Lung (tissue), 12 donors: ENCODE data around the gene TOX2. TPM values are rescaled to one million over a fixed set of nuclear protein-coding genes. Genes with fewer than 3 reads are reported as not detected.

ENCODE experiments used
- ATAC-seq: fragments of 200-7000 bp; cut with Tn5 transposase; one replicate; pipeline ENCODE4 v1.9.1; 2020; ENCODE audit warnings: moderate number of reproducible peaks; ENCODE audit not compliant: insufficient read depth, low FRiP score
- DNase-seq, 3 donors: peaks; one replicate each; pipeline ENCODE4 v3.0.0-alpha.2; 2013 to 2017
- H3K27ac ChIP-seq, 2 donors: one replicate each; pipeline ENCODE4 v1.5.1; 2013; ENCODE audit warnings: mild to moderate bottlenecking in 2 of 2, moderate library complexity in 2 of 2, control low read depth in 1 of 2, inconsistent platforms in 1 of 2, low read depth in 1 of 2, low read length in 1 of 2
- H3K27me3 ChIP-seq, 3 donors: one replicate each; pipeline ENCODE4 v1.5.1; 2013; ENCODE audit warnings: low read length in 2 of 3; ENCODE audit not compliant: control insufficient read depth in 3 of 3, insufficient read depth in 3 of 3
- H3K36me3 ChIP-seq, 4 donors: one replicate each; pipeline ENCODE4 v1.5.1; 2013; ENCODE audit warnings: low read length in 4 of 4, mild to moderate bottlenecking in 1 of 4, moderate library complexity in 1 of 4; ENCODE audit not compliant: control insufficient read depth in 4 of 4, insufficient read depth in 4 of 4
- H3K4me1 ChIP-seq, 5 donors: one replicate each; pipeline ENCODE4 v1.5.1; 2013; ENCODE audit warnings: low read length in 5 of 5, mild to moderate bottlenecking in 2 of 5, moderate library complexity in 1 of 5; ENCODE audit not compliant: control insufficient read depth in 5 of 5, insufficient read depth in 5 of 5
- H3K4me3 ChIP-seq: one replicate; pipeline ENCODE4 v1.5.1; 2013; ENCODE audit warnings: mild to moderate bottlenecking, control low read depth, moderate library complexity
- H3K9ac ChIP-seq, 2 donors: one replicate each; pipeline ENCODE4 v1.5.1; 2013; ENCODE audit warnings: low read length in 2 of 2, control low read depth in 1 of 2; ENCODE audit not compliant: insufficient read depth in 1 of 2
- H3K9me3 ChIP-seq, 4 donors: one replicate each; pipeline ENCODE4 v1.5.1; 2013; ENCODE audit warnings: low read length in 3 of 4, mild to moderate bottlenecking in 1 of 4, moderate library complexity in 1 of 4; ENCODE audit not compliant: control insufficient read depth in 4 of 4, insufficient read depth in 3 of 4
- CTCF ChIP-seq: IDR thresholded peaks from 2 replicates; pipeline ENCODE4 v1.5.1; 2012; ENCODE audit warnings: mild to moderate bottlenecking; ENCODE audit errors: control extremely low read depth, extremely low read depth
- WGBS, 2 donors: extraction: QIAGEN DNeasy Blood & Tissue Kit; methylation state at CpG; one replicate each; pipeline ENCODE4 v1.1.7; 2013; 5-methylcytosine and 5-hydroxymethylcytosine counted together
- polyA plus RNA-seq, 2 donors: library from polyadenylated mRNA; stranded (reverse); fragments of 200-250 nt; gene quantifications; one replicate each; pipeline ENCODE4 v1.2.1, GENCODE V29; 2013
- total RNA-seq, 2 donors: library from RNA; depleted of rRNA in 1 of 2; stranded (reverse); fragments of >200 nt in 1 of 2; gene quantifications; one replicate each; pipeline ENCODE4 v1.2.1, GENCODE V29; 2014 to 2021
- donor health status: control.
- donor health status: control.
- donor health status: Bipolar disorder and iron deficiency.
- donor health status: healthy.
- donor health status: DM: yes; HTN: yes; CAD: no.

The TOX2 gene
- total and polyA plus RNA-seq, 4 donors, result 12.0 to 25.5 (median 16.6) TPM

DNA sequence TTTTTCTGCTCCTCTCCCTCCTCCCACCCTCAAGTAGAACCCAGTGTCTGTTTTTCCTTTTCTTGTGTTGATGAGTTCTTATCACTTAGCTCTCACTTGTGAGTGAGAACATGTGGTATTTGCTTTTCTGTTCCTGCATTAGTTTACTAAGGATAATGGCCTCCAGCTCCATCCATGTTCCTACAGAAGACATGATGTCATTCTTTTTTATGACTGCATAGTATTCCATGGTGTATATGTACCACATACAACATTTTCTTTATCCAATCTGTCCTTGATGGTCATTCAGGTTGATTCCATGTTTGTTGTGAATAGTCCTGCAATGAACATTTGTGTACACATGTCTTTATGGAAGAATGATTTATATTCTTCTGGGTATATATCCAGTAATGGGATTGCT, 81.0 kb downstream of the TOX2 start:
- H3K36me3 ChIP-seq, result peaks cover 0 to 7% (median 0%) of the 10 kb centered on the region in 4 donors
- TF ChIP-seq CTCF, result no peak
- no peak overlapping the region for H3K27ac ChIP-seq
- no peak overlapping the region for H3K4me3 ChIP-seq
- no peak overlapping the region for H3K9ac ChIP-seq
- H3K27me3 ChIP-seq, result no peaks in the 10 kb centered on the region
- ATAC-seq (no peak), DNase-seq (no peak)
- H3K9me3 ChIP-seq, result no peaks in the 10 kb centered on the region
- no peaks in the 10 kb centered on the region for H3K4me1 ChIP-seq

DNA sequence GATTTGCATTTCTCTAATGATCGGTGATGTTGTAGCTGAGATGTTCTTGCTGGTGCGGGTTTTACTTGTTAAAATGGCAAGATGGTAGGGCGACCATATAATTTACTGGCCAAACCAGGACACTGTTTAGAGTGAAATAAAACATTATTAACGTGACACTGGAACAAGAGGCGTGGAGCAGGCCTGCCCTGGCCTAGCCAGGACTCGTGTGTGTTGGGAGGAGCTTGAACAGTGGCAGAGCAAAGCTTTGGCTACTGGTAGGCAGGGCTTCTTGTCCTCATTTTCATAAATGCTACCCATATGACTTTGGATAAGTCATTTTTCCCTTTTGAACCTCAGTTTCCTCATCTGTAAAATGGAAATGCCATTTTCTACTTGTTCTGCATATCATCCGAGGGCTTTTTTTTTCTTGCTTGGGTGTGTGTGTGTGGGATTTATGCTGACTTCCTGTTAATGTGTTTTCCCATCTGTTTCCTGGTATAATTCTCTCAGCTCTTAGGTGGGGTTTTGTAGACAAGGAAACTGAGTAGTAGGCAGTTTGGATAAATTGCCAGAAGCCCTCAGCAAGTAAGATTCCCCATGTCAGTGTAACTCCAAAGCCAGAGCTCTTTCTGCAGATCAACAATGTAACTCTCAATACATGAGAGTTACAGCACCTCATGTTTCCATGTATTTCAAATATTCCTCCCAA, 81.7 kb downstream of the TOX2 start:
- no peaks in the 10 kb centered on the region for H3K27me3 ChIP-seq
- H3K27ac ChIP-seq, result no peak overlapping the region
- WGBS, 2 donors, result 84 to 85% methylated on average over 7 of the region's 7 CpGs
- DNase-seq (peak in 1 of 3 donors; percentile 31), ATAC-seq (no peak)
- no peaks in the 10 kb centered on the region for H3K4me1 ChIP-seq
- H3K36me3 ChIP-seq, result peaks cover 0 to 10% (median 0%) of the 10 kb centered on the region in 4 donors
- H3K9ac ChIP-seq, result no peak overlapping the region
- TF ChIP-seq CTCF, result no peak
- no peaks in the 10 kb centered on the region for H3K9me3 ChIP-seq
- H3K4me3 ChIP-seq, result no peak overlapping the region

DNA sequence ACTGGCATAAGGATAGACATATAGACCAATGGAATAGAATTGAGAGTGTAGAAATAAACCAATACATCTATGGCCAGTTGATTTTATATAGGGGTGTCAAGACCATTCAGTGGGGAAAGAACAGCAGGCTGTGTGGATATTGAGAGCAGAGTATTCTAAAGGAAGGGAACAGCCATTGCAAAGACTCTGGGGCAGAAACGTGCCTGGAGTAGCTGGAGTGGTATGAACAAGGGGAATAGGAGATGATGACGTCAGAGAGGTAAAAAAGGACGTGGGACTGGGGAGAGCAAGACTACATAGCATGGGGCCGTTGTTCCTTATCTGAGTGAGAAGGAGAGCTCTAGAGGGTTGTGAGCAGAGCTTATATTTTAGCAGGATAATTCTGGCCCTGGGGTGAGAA, 85.2 kb downstream of the TOX2 start:
- TF ChIP-seq CTCF, result no peak
- H3K36me3 ChIP-seq, result peaks cover 0 to 3% (median 0%) of the 10 kb centered on the region in 4 donors
- no peak overlapping the region for H3K9ac ChIP-seq
- no peak overlapping the region for H3K4me3 ChIP-seq
- ATAC-seq, result no peak
- no peak overlapping the region for H3K27ac ChIP-seq
- peaks cover 0 to 3% (median 0%) of the 10 kb centered on the region in 5 donors for H3K4me1 ChIP-seq
- no peaks in the 10 kb centered on the region for H3K27me3 ChIP-seq
- no peak for DNase-seq
- no peaks in the 10 kb centered on the region for H3K9me3 ChIP-seq
- WGBS, 2 donors, result 60 to 72% methylated on average over 4 of the region's 4 CpGs
